HL-60 (cell line): ENCODE measurements around the gene PDHX.

Experiments used
- DNase-seq, 2 experiments: peaks; one replicate each; pipeline ENCODE4 v3.0.0-alpha.2; 2010 to 2020; ENCODE audit warnings: low read depth in 1 of 2, low spot score in 1 of 2
- H3K27ac ChIP-seq: fragments of 250-450 bp; sonication (Bioruptor Pico); replicated peaks from 2 replicates; pipeline ENCODE4 v1.5.1; 2020; ENCODE audit warnings: mild to moderate bottlenecking, moderate library complexity
- H3K27me3 ChIP-seq: fragments of 250-450 bp; sonication (Bioruptor Pico); 2 replicates; pipeline ENCODE4 v1.5.1; 2021; ENCODE audit warnings: mild to moderate bottlenecking, moderate library complexity; ENCODE audit not compliant: insufficient read depth, poor library complexity, severe bottlenecking
- H3K4me3 ChIP-seq: replicated peaks from 2 replicates; pipeline ENCODE4 v1.5.1; 2011; ENCODE audit warnings: mild to moderate bottlenecking, control low read depth, low read length; ENCODE audit not compliant: insufficient read depth
- CTCF ChIP-seq: IDR thresholded peaks from one replicate; pipeline ENCODE4 v1.5.1; 2011; ENCODE audit warnings: low read length, control low read depth, inconsistent platforms; ENCODE audit not compliant: insufficient read depth
- GABPA ChIP-seq: IDR thresholded peaks from 2 replicates; pipeline ENCODE4 v1.6.1; 2012; ENCODE audit warnings: low read depth
- POLR2AphosphoS5 ChIP-seq: IDR thresholded peaks from 2 replicates; pipeline ENCODE4 v1.6.1; 2012; ENCODE audit warnings: low read depth
- SPI1 ChIP-seq: IDR thresholded peaks from 2 replicates; pipeline ENCODE4 v1.6.1; 2012; ENCODE audit warnings: low read depth, mild to moderate bottlenecking, borderline replicate concordance
- TF ChIP-seq, protein P1 (sequence below): IDR thresholded peaks from 2 replicates; pipeline ENCODE4 v1.6.1; 2012; ENCODE audit warnings: low read depth; ENCODE audit not compliant: insufficient replicate concordance

The PDHX gene

DNA sequence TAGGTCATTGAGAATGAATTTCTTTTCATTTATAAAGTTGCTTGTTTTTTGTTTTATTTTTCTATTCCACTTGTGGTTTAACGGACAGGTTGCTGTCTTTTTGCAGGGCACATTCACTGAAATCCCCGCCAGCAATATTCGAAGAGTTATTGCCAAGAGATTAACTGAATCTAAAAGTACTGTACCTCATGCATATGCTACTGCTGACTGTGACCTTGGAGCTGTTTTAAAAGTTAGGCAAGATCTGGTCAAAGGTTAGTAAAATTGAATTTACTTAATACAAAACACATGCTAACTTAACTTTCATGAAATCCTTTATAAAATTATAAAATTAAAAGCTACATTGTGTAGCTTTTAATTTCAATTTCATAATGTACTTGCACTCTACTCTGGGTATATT, 53.6 kb downstream of the PDHX start:
- Histone ChIP-seq H3K4me3 (no peak overlapping the region), H3K27me3 (no peaks in the 10 kb centered on the region), H3K27ac (no peak overlapping the region)
- DNase-seq: no peak
- no peak for TF ChIP-seq GABPA
- TF ChIP-seq POLR2AphosphoS5: no peak
- no peak for TF ChIP-seq CTCF
- no peak for TF ChIP-seq SPI1
- TF ChIP-seq, protein P1, sequence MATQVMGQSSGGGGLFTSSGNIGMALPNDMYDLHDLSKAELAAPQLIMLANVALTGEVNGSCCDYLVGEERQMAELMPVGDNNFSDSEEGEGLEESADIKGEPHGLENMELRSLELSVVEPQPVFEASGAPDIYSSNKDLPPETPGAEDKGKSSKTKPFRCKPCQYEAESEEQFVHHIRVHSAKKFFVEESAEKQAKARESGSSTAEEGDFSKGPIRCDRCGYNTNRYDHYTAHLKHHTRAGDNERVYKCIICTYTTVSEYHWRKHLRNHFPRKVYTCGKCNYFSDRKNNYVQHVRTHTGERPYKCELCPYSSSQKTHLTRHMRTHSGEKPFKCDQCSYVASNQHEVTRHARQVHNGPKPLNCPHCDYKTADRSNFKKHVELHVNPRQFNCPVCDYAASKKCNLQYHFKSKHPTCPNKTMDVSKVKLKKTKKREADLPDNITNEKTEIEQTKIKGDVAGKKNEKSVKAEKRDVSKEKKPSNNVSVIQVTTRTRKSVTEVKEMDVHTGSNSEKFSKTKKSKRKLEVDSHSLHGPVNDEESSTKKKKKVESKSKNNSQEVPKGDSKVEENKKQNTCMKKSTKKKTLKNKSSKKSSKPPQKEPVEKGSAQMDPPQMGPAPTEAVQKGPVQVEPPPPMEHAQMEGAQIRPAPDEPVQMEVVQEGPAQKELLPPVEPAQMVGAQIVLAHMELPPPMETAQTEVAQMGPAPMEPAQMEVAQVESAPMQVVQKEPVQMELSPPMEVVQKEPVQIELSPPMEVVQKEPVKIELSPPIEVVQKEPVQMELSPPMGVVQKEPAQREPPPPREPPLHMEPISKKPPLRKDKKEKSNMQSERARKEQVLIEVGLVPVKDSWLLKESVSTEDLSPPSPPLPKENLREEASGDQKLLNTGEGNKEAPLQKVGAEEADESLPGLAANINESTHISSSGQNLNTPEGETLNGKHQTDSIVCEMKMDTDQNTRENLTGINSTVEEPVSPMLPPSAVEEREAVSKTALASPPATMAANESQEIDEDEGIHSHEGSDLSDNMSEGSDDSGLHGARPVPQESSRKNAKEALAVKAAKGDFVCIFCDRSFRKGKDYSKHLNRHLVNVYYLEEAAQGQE: no peak

DNA sequence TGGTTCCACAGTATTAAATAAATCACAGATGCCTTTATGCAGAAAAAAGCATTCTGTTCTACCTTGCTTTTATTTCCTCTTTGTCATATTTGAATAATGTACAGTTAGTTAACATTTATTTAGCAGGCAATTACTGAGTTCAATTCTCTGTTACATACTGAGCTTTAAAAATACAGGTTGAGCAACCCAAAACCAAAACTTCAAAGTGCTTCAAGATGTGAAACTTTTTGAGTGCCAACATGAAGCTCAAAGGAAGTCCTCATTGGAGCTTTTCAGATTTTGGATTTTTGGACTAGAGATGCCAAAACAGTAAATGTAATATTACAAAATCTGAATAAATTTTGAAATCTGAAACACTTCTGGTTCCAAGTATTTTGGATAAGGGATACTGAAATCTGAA, 54.1 kb downstream of the PDHX start:
- Histone ChIP-seq H3K4me3 (no peak overlapping the region), H3K27ac (no peak overlapping the region), H3K27me3 (no peaks in the 10 kb centered on the region)
- TF ChIP-seq, protein P1: no peak
- TF ChIP-seq POLR2AphosphoS5 (no peak), SPI1 (no peak), GABPA (no peak), CTCF (no peak)
- no peak for DNase-seq

DNA sequence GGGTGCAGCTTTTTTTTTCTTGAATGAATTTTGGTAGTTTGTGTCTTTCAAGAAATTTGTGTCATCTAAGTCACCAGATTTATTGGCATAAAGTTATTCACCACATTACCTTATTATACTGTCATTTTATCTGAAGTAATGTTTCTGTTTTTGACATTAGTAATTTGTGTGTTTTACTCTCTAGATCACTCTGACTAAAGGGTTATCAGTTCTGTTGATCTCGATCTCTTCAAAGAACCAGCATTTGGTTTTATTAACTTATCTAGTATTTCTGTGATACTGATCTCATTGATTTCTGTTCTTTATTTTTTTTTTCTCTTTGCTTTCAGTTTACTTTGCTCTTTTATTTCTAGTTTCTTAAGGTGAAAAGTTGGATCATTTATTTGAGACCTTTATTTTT, 55.5 kb downstream of the PDHX start:
- no peak overlapping the region for H3K27ac ChIP-seq
- DNase-seq: no peak
- TF ChIP-seq, protein P1: no peak
- no peak for TF ChIP-seq GABPA
- no peak for TF ChIP-seq SPI1
- H3K27me3 ChIP-seq: no peaks in the 10 kb centered on the region
- H3K4me3 ChIP-seq: no peak overlapping the region

DNA sequence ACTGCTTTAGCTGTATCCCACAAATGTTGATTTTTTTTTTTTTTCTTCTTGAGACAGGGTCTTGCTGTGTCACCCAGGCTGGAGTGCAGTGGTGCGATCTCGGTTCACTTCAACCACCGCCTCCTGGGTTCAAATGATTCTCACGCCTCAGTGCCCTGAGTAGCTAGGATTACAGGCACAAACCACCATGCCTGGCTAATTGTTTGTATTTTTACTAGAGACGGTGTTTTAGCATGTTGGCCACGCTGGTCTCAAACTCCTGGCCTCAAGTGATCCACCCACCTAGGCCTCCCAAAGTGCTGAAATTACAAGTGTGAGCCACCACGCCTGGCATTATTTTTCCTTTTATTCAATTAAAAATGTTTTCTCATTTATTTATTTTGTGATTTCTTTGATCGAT, 55.9 kb downstream of the PDHX start:
- no peak overlapping the region for H3K4me3 ChIP-seq
- no peak for DNase-seq
- TF ChIP-seq SPI1 (no peak), CTCF (no peak), GABPA (no peak), POLR2AphosphoS5 (no peak)
- TF ChIP-seq, protein P1: no peak
- H3K27ac ChIP-seq: no peak overlapping the region
- no peaks in the 10 kb centered on the region for H3K27me3 ChIP-seq
